ENCODE results near the gene CCDC88C. TPM values are rescaled to one million over a fixed set of nuclear protein-coding genes. Genes with fewer than 3 reads are reported as not detected.

CCDC88C gene
- total and polyA plus RNA-seq, 2 experiments from 2014 or later, result 23.6 to 60.7 TPM

DNA sequence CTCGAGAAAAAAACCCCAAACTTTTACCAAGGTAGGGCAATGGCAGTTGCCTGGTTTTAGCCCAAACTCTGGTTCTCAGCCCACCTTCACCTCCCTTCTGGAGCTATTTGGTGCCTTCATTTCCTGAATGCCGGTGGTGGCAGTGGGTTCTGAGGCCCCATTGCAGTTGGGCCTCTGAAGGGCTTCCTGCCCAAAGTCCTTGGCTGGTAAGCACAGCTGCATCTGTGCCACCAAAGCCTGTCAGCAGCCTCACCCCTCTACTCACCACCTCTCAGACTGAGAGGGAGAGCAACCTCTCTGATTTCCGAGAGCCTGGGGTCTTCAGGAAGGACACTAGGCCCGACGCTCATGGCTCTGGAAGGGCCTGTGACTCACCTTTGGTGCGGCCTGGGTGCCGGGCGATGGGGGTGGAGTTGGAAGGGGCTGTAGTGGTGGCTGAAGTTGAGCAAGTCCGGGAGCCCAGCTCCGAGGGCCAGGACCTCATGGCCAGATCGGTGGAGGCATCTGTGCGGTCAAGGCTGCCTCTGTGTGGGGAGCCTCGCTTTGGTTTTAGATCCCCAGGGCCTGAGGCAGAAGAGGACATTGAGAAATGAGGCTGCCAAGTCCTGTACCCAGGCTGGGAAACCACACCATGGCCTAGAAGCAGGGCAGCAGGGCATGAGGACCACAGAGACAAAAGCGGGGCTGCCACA is 134.5 kb downstream of the CCDC88C start:
- Histone ChIP-seq H3K4me1 (ENCODE audit: insufficient read depth) (no peaks in the 10 kb centered on the region), H3K36me3 (ENCODE audit: insufficient read depth) (peaks cover 16% of the 10 kb centered on the region), H3F3A (replicated peaks; ENCODE audit: low read depth) (0 out of 2 replicates have a peak, but pooled peaks cover 5% of the 10 kb centered on the region), H3K27me3 (ENCODE audit: insufficient read depth) (no peaks in the 10 kb centered on the region), H4K20me1 (replicated peaks; ENCODE audit: insufficient read depth) (no peaks in the 10 kb centered on the region), H2AFZ (no peak overlapping the region), H3K27ac (ENCODE audit: low read depth) (no peak overlapping the region), H3K79me2 (replicated peaks; ENCODE audit: insufficient read depth) (no peaks in the 10 kb centered on the region), H3K4me3 (no peak overlapping the region), H3K4me2 (no peak overlapping the region), H3K9me2 (ENCODE audit: insufficient read depth) (no peaks in the 10 kb centered on the region)
- H3K27me3 Mint-ChIP-seq (ENCODE audit: insufficient read depth, low read depth, poor library complexity), result peaks cover 3% of the 10 kb centered on the region
- H3K36me3 Mint-ChIP-seq (ENCODE audit: low read depth), result peaks cover 44% of the 10 kb centered on the region
- H3K4me1 Mint-ChIP-seq, result no peaks in the 10 kb centered on the region
- DNase-seq (ENCODE audit: low spot score), result no peak
- no peak overlapping the region for H3K27ac Mint-ChIP-seq
- no peak overlapping the region for H3K4me3 Mint-ChIP-seq
- TF ChIP-seq, protein P1, sequence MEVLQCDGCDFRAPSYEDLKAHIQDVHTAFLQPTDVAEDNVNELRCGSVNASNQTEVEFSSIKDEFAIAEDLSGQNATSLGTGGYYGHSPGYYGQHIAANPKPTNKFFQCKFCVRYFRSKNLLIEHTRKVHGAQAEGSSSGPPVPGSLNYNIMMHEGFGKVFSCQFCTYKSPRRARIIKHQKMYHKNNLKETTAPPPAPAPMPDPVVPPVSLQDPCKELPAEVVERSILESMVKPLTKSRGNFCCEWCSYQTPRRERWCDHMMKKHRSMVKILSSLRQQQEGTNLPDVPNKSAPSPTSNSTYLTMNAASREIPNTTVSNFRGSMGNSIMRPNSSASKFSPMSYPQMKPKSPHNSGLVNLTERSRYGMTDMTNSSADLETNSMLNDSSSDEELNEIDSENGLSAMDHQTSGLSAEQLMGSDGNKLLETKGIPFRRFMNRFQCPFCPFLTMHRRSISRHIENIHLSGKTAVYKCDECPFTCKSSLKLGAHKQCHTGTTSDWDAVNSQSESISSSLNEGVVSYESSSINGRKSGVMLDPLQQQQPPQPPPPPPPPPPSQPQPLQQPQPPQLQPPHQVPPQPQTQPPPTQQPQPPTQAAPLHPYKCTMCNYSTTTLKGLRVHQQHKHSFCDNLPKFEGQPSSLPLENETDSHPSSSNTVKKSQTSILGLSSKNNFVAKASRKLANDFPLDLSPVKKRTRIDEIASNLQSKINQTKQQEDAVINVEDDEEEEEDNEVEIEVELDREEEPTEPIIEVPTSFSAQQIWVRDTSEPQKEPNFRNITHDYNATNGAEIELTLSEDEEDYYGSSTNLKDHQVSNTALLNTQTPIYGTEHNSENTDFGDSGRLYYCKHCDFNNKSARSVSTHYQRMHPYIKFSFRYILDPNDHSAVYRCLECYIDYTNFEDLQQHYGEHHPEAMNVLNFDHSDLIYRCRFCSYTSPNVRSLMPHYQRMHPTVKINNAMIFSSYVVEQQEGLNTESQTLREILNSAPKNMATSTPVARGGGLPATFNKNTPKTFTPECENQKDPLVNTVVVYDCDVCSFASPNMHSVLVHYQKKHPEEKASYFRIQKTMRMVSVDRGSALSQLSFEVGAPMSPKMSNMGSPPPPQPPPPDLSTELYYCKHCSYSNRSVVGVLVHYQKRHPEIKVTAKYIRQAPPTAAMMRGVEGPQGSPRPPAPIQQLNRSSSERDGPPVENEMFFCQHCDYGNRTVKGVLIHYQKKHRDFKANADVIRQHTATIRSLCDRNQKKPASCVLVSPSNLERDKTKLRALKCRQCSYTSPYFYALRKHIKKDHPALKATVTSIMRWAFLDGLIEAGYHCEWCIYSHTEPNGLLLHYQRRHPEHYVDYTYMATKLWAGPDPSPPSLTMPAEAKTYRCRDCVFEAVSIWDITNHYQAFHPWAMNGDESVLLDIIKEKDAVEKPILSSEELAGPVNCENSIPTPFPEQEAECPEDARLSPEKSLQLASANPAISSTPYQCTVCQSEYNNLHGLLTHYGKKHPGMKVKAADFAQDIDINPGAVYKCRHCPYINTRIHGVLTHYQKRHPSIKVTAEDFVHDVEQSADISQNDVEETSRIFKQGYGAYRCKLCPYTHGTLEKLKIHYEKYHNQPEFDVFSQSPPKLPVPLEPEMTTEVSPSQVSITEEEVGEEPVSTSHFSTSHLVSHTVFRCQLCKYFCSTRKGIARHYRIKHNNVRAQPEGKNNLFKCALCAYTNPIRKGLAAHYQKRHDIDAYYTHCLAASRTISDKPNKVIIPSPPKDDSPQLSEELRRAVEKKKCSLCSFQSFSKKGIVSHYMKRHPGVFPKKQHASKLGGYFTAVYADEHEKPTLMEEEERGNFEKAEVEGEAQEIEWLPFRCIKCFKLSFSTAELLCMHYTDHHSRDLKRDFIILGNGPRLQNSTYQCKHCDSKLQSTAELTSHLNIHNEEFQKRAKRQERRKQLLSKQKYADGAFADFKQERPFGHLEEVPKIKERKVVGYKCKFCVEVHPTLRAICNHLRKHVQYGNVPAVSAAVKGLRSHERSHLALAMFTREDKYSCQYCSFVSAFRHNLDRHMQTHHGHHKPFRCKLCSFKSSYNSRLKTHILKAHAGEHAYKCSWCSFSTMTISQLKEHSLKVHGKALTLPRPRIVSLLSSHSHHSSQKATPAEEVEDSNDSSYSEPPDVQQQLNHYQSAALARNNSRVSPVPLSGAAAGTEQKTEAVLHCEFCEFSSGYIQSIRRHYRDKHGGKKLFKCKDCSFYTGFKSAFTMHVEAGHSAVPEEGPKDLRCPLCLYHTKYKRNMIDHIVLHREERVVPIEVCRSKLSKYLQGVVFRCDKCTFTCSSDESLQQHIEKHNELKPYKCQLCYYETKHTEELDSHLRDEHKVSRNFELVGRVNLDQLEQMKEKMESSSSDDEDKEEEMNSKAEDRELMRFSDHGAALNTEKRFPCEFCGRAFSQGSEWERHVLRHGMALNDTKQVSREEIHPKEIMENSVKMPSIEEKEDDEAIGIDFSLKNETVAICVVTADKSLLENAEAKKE (CRISPR knock-in tag; IDR thresholded peaks at IDR 0.05), result no peak
- TF ChIP-seq, protein P2, sequence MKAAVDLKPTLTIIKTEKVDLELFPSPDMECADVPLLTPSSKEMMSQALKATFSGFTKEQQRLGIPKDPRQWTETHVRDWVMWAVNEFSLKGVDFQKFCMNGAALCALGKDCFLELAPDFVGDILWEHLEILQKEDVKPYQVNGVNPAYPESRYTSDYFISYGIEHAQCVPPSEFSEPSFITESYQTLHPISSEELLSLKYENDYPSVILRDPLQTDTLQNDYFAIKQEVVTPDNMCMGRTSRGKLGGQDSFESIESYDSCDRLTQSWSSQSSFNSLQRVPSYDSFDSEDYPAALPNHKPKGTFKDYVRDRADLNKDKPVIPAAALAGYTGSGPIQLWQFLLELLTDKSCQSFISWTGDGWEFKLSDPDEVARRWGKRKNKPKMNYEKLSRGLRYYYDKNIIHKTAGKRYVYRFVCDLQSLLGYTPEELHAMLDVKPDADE (IDR thresholded peaks at IDR 0.05), result no peak
- no peak for TF ChIP-seq EZH2 (IDR thresholded peaks at IDR 0.05; ENCODE audit: low read depth, unreplicated experiment)
- no peak for TF ChIP-seq ZNF331 (CRISPR knock-in tag; IDR thresholded peaks at IDR 0.05; ENCODE audit: low read depth)
- TF ChIP-seq ZNF114 (CRISPR knock-in tag; IDR thresholded peaks at IDR 0.05), result no peak
- no peak for TF ChIP-seq JUNB (IDR thresholded peaks at IDR 0.05; ENCODE audit: unreplicated experiment)
- TF ChIP-seq STAT1 (IDR thresholded peaks at IDR 0.05; ENCODE audit: unreplicated experiment), result no peak
- no peak for TF ChIP-seq POLR2AphosphoS5 (IDR thresholded peaks at IDR 0.05; ENCODE audit: low read depth)
- no peak for TF ChIP-seq CREB1 (CRISPR knock-in tag; IDR thresholded peaks at IDR 0.05; ENCODE audit: low read depth)
- TF ChIP-seq, protein P3, sequence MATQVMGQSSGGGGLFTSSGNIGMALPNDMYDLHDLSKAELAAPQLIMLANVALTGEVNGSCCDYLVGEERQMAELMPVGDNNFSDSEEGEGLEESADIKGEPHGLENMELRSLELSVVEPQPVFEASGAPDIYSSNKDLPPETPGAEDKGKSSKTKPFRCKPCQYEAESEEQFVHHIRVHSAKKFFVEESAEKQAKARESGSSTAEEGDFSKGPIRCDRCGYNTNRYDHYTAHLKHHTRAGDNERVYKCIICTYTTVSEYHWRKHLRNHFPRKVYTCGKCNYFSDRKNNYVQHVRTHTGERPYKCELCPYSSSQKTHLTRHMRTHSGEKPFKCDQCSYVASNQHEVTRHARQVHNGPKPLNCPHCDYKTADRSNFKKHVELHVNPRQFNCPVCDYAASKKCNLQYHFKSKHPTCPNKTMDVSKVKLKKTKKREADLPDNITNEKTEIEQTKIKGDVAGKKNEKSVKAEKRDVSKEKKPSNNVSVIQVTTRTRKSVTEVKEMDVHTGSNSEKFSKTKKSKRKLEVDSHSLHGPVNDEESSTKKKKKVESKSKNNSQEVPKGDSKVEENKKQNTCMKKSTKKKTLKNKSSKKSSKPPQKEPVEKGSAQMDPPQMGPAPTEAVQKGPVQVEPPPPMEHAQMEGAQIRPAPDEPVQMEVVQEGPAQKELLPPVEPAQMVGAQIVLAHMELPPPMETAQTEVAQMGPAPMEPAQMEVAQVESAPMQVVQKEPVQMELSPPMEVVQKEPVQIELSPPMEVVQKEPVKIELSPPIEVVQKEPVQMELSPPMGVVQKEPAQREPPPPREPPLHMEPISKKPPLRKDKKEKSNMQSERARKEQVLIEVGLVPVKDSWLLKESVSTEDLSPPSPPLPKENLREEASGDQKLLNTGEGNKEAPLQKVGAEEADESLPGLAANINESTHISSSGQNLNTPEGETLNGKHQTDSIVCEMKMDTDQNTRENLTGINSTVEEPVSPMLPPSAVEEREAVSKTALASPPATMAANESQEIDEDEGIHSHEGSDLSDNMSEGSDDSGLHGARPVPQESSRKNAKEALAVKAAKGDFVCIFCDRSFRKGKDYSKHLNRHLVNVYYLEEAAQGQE (IDR thresholded peaks at IDR 0.05; ENCODE audit: unreplicated experiment), result no peak
- TF ChIP-seq NANOG (IDR thresholded peaks at IDR 0.05; ENCODE audit: borderline replicate concordance), result no peak
- no peak for TF ChIP-seq EZH2phosphoT487 (IDR thresholded peaks at IDR 0.05; ENCODE audit: unreplicated experiment)
- TF ChIP-seq, protein P4, sequence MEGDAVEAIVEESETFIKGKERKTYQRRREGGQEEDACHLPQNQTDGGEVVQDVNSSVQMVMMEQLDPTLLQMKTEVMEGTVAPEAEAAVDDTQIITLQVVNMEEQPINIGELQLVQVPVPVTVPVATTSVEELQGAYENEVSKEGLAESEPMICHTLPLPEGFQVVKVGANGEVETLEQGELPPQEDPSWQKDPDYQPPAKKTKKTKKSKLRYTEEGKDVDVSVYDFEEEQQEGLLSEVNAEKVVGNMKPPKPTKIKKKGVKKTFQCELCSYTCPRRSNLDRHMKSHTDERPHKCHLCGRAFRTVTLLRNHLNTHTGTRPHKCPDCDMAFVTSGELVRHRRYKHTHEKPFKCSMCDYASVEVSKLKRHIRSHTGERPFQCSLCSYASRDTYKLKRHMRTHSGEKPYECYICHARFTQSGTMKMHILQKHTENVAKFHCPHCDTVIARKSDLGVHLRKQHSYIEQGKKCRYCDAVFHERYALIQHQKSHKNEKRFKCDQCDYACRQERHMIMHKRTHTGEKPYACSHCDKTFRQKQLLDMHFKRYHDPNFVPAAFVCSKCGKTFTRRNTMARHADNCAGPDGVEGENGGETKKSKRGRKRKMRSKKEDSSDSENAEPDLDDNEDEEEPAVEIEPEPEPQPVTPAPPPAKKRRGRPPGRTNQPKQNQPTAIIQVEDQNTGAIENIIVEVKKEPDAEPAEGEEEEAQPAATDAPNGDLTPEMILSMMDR (conservative IDR thresholded peaks at IDR 0.05; ENCODE audit: low read depth in 2 of 2), result no peak
- ATAC-seq, result no peak
- no peaks in the 10 kb centered on the region for H3K9me3 Mint-ChIP-seq
